GM12873 (cell line): ENCODE data around the gene CD5L.

Experiments used
- CTCF ChIP-seq: IDR thresholded peaks from 2 replicates; pipeline ENCODE4 v1.5.1; 2012; ENCODE audit warnings: low read depth, mild to moderate bottlenecking, moderate library complexity, low read length, control low read depth; ENCODE audit not compliant: insufficient read depth; ENCODE audit errors: missing control alignments

Gene CD5L

GRCh38 chr1:157841708-157842107, at the start of gene CD5L:
CD5L (minus strand) TSS chr1:157841808; CDS start chr1:157841701, 107 bp downstream.
- TF ChIP-seq CTCF: no peak

GRCh38 chr1:157882580-157882979, 41.0 kb upstream of the CD5L start:
- no peak for TF ChIP-seq CTCF

- no peak for TF ChIP-seq CTCF
Measured at GRCh38 chr1:157880621-157881020, 39.0 kb upstream of the CD5L start.

GRCh38 chr1:157878059-157878458, 36.5 kb upstream of the CD5L start:
- TF ChIP-seq CTCF: peak; percentile 53

GRCh38 chr1:157870490-157870889, 28.9 kb upstream of the CD5L start:
- no peak for TF ChIP-seq CTCF

- TF ChIP-seq CTCF: no peak
Measured at GRCh38 chr1:157868654-157869053, 27.0 kb upstream of the CD5L start.

- no peak for TF ChIP-seq CTCF
Measured at GRCh38 chr1:157862114-157863070, 20.8 kb upstream of the CD5L start.
